Measurements from ENCODE around the gene IQCN.

IQCN gene

DNA sequence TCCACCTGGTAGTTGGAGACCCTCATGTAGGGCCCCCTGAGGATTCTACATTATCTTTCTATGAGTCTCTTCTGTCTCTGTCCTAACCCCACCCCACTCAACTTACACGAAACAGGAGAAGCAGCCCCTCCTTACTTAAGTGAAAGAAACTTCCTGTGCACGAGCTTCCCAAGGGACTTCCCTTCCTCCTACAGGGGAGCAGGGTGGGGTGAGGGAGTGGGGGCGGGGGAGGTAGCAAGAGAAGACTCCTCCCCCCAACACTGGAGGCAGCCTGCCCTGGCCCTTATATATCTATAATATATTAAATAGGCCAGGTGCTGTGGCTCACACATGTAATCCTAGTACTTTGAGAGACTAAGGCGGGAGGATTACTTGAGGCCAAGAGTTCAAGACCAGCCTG, 42.5 kb downstream of the IQCN start:
- ChIA-PET CTCF (interaction anchor here (0.9 to 2.0 kb wide), 7 partner anchors 8 to 63 kb away, joined by 3 to 12 read pairs (median 3); no protein-coding TSS in a partner anchor), POLR2A (no interaction called here)
- H3K4me3 ChIP-seq (ENCODE audit: low read depth, low read length) = no peak overlapping the region
- TF ChIP-seq CTCF (IDR thresholded peaks at IDR 0.05; ENCODE audit: insufficient read depth, low read length, missing control alignments) = no peak
- DNase-seq (ENCODE audit: low read depth, low spot score) = no peak

DNA sequence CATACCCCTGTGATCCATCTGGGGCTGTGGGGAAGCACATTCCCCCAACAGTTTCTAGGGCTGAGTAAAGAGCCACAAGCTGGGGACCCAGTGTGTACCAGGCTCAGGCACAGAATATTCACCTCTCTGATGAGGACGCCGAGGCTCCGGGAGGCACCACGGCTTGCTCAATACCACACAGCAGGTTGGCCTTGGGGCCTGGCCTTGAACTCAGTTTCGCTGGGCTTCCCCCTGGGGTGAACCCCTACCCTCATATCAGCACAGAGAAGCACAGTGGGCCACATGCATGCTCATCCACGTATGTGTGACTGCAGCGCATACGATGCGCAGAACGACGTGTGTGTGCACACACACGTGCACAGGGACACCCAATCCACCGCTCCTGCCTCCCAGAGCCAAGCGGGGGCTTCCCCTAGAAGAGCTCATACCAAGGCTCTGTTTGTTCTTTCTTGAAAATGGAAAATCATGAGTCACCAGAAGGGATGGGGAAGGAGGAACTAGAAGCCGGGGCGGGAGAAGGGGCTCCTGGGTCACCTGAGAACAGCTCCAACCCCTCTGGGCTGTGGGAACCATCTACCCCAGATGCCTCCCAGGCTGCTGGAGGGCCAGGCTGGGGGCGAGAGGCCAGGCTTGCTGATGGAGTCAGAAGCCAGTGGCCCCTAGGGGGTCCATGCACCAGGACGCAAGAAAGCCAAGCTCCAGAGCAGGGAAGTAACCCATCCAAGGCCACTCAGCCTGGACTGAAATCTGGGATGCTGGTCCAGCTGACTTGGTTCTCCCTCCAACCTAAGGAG, 43.1 kb downstream of the IQCN start:
- H3K4me3 ChIP-seq (ENCODE audit: low read depth, low read length) = no peak overlapping the region
- TF ChIP-seq CTCF (IDR thresholded peaks at IDR 0.05; ENCODE audit: insufficient read depth, low read length, missing control alignments) = no peak
- DNase-seq (ENCODE audit: low read depth, low spot score) = no peak
- POLR2A ChIA-PET = no interaction called here
- CTCF ChIA-PET = interaction anchor here (1.0 to 1.9 kb wide), 7 partner anchors 9 to 63 kb away, joined by 3 to 12 read pairs (median 6); no protein-coding TSS in a partner anchor

- H3K4me3 ChIP-seq (ENCODE audit: low read depth, low read length) = no peak overlapping the region
- no peak for TF ChIP-seq CTCF (IDR thresholded peaks at IDR 0.05; ENCODE audit: insufficient read depth, low read length, missing control alignments)
- POLR2A ChIA-PET = no interaction called here
- DNase-seq (ENCODE audit: low read depth, low spot score) = no peak
- CTCF ChIA-PET = interaction anchor here (0.8 to 1.6 kb wide), 3 partner anchors 10 to 22 kb away, joined by 3 to 7 read pairs (median 6); no protein-coding TSS in a partner anchor
Observed at GRCh38 chr19:18229915-18230314, 44.3 kb downstream of the IQCN start.

- DNase-seq (ENCODE audit: low read depth, low spot score) = no peak
- ChIA-PET POLR2A (no interaction called here), CTCF (interaction anchor here (1.3 kb wide), 2 partner anchors 20 to 23 kb away, joined by 3 to 8 read pairs; no protein-coding TSS in a partner anchor)
- no peak for TF ChIP-seq CTCF (IDR thresholded peaks at IDR 0.05; ENCODE audit: insufficient read depth, low read length, missing control alignments)
- H3K4me3 ChIP-seq (ENCODE audit: low read depth, low read length) = no peak overlapping the region
Observed at GRCh38 chr19:18229474-18229873, 44.8 kb downstream of the IQCN start.

DNA sequence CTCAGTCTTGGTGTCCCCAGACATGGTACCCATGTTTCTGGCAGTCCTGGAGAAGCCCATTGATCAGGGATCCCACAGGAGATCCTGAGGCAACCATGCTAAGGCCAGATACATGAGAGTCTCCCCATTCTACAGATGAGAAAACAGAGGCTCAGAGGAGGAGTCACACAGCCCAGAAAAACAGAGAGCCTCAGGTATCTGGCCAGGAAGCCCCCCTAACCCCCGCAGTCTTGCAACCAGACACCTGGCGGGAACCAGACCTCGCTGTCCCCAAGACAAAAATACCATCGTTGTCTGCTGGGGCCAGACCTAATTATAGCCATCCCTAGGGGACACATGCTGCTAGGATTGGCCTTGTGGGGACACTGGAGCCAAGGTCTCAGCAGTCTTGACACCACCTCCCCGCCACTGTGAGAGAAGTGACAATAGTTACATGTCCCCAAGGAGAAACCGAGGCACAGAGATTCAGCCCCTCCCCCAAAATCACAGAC, 46.4 kb downstream of the IQCN start:
- no peak for TF ChIP-seq CTCF (IDR thresholded peaks at IDR 0.05; ENCODE audit: insufficient read depth, low read length, missing control alignments)
- no peak for DNase-seq (ENCODE audit: low read depth, low spot score)
- H3K4me3 ChIP-seq (ENCODE audit: low read depth, low read length) = no peak overlapping the region
- ChIA-PET POLR2A (no interaction called here), CTCF (interaction anchor here (1.3 kb wide), 1 partner anchor 24 kb away, joined by 8 read pairs; no protein-coding TSS in a partner anchor)

DNA sequence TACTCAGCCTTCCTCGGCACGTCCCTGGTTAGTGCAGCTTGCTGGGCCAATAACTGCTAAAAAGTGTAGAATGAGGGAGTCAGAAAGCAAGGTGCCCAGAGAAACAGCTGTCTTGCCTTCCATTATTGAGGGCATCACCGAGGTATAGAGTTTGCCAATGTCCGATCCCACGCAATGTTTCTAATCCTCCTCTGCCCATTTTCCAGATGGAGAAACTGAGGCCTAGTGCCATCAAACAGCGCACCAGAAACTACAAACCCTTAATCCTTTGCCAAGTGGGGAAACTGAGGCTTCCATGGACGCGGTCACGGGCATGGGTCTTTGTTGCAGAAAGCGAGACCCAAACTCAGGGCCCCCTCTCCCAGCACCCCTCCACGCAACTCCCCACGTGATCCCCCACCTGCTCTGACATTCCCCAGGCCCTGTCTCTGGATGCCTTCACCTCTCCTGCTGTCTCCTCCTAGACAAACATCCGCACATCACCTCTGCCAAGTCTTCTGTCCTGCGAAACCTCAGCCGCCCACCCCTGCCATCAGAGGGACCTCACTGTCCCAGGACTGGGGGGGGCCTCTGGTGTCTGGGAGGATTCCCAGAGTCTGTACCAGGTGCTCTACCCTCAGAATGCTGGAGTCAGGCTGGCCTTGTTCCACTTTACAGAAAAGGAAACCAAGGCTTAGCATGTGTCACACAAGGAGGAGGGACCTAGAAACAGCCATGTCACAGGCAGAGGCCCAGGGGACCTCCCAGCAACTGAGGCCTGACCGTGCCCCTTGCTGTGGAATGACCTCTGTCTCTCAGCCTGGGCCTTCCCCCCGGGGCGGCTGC, 47.1 kb downstream of the IQCN start:
- H3K4me3 ChIP-seq (ENCODE audit: low read depth, low read length) = no peak overlapping the region
- no peak for TF ChIP-seq CTCF (IDR thresholded peaks at IDR 0.05; ENCODE audit: insufficient read depth, low read length, missing control alignments)
- POLR2A ChIA-PET = no interaction called here
- CTCF ChIA-PET = interaction anchor here (1.4 kb wide), 1 partner anchor 25 kb away, joined by 4 read pairs; no protein-coding TSS in a partner anchor
- DNase-seq (ENCODE audit: low read depth, low spot score) = no peak

All from AG04449 (cell line).